Eye (tissue), 1 donor: ENCODE results near the gene HES3.
A peak's percentile ranks its signal among the peaks of the same experiment; 100 is the strongest.

Experiments
- DNase-seq: peaks from one replicate; pipeline ENCODE4 v3.0.0-alpha.2; 2015

HES3 gene

DNA sequence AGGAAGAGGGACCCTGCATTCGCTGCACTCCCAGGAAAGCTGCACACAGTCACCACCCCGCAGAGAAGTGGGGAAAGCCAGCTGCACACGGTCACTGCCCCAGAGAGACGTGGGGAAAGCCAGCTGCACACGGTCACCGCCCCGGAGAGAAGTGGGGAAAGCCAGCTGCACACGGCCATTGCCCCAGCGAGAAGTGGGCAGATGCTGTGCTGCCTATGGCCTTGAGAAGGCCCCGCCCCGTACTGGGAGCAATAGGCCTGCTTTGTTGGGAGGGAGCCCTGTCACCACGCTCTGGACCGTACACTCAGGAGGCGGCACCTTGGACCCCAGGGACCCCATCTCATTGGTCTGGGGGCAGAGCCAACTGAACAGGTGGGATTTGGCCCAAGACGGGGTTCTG lies 21.2 kb downstream of the HES3 start:
- no peak for DNase-seq

DNA sequence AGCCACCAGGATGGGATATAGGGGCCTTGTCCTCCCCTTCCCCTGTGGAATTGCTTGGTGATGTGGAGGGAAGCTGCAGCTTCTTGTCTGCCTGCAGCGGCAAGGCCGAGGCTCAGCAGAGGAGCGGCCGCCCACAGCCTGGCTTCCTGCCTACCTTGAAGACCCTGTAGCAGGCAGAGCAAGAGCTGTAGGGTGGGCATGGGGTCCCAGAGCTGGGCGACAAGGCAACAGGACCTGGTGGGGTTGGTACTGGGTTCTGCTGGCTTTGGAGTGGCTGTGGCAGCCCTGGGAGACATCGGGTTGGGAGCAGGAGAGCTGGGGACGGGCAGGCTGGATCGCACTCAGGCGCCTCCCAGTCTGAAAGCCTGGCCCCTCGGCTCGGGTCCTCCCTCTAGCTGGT lies 22.7 kb downstream of the HES3 start:
- DNase-seq: no peak

DNA sequence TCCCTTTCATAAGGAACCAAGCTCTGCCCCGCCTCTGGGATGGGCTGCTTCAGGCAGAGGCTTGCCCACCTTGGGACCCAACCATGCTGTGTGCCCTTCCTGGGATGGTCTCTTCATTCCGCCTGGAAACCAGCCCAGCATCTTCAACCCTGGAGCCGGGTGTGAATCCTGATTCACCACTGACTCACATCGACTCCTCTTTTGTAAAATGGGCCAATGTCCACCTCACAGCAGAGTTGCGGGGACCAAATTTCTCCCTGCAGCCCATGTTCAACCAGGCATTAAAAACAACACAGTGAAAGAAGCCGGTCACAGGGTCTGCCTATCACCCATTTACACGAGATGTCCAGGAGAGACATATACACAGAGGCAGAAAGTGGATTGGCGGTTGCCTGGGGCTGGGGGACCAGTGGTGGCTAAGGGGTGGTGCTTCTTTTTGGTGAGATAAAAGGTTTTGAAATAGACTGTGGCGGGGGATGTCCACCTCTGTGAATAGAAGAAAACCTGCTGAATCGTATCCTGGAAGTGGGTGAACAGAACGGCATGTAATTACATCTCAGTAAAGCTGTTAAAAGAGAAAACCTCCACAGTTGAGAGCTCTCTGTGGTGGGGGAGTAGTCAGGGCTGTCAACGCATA lies 23.8 kb downstream of the HES3 start:
- DNase-seq: no peak

DNA sequence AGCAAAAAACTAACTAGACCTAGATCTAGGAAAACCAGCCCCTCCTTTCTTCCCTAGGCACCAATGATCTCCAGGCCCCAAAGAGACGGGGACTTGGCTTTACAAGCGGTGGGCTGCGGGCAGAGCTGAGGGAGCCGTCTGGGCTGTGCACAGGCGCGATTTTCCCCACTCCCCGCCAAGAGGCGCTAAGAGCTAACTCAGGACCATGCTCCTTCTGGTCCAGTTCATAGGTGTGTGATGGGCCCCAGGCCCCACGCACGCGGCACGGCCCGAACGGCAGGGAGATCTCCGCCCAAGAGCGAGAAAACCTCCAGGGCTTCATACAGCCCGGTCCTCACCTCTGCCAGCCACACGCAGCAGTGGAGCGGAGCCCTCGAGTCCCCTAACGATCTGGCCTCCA lies 24.4 kb downstream of the HES3 start:
- peak; percentile 45 for DNase-seq

DNA sequence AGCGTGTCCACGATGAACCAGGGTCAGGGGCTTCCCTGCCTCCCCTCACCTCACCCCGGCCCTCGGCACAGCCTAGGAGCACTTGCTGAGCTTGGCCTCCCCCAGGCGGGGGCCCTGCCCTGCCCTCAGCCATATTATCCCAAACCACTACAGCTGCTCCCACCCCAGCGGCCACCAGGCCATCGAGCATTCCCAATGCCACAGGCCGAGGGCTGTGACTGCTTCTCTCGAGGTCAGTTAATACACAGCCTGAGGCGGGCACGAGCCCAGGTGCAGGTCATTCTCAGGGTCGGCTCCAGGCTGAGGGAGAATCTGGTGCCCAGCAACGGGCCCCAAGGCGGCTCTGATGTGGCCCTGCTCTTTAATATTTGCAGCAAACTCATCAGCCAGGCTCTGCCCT lies 25.3 kb downstream of the HES3 start:
- DNase-seq: no peak

DNA sequence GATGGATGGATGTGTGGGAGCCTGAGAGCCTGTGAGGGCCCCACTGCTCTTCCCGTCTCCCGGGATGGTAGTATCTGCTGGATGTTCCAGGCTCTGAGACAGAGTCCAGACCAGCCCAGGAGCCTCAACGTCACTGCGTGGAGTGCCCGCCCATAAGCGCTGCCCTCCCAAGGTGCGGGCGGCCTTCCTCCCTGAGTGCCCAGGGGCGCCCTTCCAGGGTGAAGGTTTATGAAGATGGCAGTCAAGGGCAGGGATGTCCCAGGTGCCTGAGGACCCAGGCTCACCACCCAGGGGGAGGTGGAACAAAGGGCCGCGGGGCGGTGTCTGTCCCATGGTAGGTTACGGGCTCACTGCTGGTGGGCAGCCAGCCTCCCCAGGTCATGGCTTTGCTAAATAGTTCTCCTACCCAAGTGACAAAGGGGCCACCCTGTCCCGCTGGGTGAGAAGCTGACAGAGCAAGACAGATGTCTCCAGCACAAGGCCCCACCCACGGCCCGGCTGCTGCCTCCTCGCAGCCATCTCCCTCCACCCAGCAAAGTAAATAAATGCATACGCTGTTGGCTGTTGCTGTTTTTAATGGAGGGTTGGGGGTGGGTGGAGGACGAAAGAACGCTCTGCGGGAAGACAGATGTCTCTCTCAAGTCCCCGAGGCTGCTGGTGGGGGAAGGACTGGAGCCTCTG lies 25.9 kb downstream of the HES3 start:
- DNase-seq: peak; percentile 58

DNA sequence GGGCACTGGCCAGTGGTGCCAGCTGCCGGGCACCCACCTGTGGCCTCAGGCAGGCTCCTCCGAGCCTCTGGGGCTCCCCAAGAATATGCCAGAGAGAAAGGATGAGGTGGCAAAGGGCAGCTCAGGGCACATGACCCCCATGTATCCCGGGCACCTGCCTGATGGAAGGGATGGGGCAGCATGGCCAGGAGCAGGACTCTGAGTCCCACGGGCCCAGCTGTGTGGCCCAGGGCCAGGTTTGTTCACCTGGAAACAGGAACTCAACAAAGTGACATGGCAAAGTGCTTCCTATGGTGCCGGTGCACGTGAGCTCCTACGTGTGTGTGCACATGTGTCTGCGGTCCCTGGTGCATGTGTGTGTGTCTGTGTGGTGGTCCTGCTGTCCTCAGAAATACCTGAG lies 26.4 kb downstream of the HES3 start:
- no peak for DNase-seq

DNA sequence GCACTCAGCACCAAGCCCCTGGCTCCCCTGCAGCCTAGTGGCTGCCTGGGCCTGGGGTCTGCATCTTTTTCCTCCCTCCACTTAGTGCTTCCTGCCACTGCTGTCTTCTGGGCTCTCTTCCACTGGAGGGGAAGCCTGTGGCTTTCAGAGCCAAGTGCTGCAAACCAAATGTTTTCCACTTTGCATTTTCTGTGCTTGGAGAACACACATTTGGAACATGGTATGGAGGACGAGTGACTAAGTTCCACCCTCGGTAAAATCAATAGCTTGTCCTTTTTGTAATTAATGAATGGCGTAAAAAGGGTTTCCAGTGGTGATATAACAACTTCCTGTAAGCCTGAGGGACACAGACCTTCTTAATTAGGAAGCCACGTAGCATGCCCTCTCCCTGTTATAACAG lies 27.0 kb downstream of the HES3 start:
- peak; percentile 66 for DNase-seq

DNA sequence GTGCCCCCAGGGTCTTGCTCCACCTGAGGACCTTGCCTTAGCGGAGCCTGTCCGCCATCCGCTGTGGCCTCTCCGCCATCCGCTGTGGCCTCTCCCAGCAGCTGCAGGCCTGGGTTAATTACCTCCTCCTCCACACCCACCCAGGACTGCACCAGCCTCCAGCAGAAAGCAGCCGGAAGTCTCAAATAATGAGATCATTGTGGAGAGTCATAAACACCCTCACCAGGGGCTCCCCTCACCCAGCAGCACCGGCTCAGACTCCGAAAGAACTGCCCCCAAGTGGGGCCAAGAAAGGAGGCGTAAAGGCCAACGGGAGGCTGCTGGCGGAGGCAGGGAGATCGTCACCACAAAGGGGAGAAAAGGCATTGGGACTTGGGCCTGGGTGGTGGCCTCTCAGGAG lies 27.6 kb downstream of the HES3 start:
- peak; percentile 73 for DNase-seq

DNA sequence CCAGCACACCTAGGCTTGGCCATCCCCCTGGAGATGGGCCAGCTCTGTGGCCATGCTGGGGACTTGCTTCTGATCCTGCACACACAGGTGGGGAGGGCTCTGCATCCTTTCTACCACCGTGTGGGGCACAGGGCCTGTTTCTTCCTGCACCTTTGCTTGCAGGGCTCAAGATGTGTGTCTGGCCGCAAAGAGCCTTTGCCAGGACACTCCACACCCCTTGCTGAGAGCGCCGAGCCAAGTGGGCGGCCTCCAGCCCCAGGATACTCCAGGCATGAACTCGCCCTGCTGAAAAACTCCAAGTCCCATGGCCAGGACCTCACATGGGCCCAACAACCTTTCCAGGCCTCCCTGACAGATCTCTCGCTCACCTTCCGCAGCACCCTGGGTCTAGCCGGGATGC lies 28.5 kb downstream of the HES3 start:
- no peak for DNase-seq

DNA sequence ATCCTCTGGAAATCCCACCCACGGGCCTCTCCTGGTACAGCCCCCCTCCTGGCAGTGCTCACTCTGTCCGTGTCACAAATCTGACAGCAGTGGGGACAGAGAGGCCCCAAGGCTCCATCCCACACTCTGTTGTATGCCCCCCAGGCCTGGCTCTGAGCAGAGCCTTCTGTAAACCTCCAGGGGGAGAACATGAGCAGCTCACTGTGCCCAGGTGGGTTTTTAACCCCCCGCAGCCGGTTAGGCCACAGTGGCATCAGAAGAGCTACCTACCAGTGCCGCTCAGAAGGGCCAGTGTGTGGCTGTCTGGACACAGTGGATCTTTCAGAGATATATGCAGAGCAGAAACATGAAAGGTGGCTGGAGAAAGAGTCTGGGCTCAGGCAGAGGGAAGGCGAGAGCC lies 28.9 kb downstream of the HES3 start:
- no peak for DNase-seq

DNA sequence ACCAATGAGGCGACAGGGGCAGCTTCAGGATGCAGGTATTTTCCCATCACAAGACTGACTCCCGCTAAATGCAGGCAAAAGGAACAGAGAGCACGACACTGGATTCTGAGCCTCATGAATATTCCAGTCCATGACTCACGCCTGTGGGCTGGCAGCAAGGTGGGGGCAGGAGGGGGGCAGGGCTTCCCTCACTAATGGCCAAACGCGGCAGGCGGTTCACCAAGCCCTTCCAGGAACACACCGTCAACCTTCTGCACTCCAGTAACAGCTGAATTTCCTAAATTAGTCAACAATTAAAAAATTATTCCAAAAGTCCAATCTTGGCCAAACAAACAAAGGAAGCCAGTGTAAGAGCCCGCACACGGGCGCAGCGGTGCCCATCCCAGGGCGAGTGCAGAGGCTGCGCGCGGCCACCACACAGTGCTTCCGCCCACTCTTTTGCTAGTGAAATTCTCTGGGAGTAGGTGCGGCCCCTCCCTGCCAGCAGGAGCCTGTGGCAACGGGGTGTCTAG lies 29.5 kb downstream of the HES3 start:
- no peak for DNase-seq

DNA sequence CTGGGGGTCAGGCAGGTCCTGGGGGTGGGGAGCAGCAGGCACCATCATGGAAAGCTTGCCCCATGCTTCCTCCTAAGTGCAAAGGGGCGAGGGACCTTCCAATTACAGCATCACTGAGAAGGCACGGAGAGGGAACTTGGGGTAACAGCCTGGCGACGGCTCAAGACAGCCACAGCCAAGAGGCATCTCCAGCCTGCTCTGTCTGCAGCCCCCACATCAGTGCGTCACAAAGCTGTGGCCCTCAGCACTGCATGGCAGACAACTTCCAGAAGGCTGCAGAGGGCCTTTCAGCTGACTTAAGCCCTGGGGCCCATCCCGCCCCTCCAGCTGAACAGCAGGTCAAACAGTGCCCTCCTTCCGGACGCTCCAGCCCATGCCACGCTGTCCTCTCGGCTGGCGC lies 30.1 kb downstream of the HES3 start:
- no peak for DNase-seq

DNA sequence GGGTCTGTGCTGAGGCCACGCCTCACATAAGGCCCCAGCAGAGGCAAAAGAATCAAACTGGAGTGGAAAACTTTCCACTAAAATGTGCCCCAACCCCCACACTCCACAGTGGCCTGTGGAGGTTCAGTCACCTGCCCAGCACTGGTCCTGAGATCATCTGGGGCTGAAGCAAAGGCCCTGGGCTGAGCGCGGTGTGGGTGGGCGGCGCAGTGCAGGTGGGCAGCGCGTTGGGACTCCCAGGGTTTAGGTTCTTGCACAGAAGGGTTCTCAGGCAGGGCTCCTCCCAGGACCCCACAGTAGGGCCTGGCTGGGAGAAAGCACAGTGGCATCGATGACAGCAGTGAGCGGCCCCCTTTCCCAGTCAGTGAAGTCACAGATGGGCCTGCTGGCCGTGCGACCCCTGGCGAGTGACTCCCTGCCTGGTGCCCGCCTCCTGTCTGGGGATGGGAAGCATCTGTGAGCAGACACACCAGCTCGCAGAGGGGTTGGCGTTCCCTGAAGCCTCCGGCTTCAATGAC lies 30.7 kb downstream of the HES3 start:
- DNase-seq: no peak

DNA sequence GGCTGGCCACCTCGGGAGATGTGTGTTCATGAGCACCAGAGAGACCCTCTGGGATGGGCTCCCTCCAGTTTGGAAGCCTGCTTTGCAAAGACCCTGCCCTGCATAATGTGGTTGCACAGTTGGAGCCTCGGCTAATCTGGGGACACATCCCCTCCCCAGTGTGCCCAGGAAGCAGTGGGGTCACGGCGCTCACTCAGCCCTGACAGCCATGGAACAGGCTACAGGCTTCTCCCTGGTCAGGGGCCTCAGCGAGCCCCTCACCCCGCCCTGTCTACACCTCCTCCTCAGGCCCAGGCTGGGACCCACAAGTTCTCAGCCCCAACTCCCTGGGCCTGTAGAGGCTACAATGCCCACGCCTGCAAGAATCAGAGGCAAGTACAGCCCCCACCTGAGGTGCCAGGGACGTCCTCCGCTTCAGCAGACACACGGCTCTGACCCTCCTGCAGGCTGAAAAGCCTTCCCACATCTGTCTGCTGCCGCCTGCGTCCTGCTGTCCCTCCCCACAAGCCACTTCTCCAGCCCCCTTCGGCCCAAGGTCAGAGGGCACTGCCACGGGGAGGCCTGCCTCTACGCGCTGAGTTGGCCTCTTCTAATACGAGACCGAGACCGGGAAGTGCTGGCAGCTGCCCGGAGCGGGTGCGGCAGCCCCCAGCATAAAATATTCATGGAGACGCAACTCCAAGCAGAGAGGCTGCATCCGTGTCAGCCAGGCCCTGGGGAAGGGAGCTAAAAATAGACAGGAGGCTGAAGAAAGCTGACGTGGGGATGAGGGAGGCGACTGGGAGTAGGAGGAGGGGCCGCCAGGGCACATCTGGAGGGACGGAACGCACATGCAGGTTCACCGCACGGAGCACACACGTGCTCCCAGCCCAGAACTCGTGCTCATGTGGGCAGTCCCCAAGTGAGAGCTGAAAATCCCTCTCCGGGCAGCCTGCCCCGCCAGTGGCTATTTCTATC lies 32.1 kb downstream of the HES3 start:
- DNase-seq: peak; percentile 93

DNA sequence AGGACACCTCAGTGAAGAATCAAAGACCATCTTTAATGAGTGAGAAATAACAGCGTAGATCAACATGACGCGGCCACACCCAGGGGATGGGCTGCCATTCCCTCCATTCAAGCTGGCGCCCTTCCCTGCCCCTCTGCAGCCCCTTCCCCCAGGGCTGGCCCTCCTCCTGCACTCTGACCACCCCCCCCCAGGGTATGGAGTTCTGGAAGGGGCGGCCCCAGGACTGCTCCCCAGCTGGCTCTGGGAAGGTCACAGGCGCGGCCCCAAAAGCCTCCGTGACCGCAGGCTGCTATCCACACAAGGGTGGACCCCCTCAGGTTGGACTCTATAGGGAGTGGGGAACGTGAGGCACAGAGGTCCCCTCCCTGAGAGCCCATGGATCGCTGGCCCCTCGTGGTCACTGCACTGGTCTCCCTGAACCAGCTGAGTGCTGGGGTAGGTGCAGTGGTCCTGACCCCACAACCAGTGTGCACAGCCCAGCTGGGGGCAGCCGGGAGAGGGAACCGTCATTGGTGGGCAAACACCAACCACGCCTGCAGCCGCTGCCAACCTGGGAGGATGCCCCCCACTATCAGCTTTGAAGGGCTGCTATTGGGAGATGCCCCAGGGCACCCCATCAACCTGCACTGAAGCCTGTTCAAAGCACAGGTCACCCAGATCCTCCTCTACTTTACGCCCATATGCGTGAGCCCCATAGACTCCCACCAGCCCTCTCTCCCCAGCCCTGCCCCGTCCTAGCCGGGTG lies 33.0 kb downstream of the HES3 start:
- no peak for DNase-seq

DNA sequence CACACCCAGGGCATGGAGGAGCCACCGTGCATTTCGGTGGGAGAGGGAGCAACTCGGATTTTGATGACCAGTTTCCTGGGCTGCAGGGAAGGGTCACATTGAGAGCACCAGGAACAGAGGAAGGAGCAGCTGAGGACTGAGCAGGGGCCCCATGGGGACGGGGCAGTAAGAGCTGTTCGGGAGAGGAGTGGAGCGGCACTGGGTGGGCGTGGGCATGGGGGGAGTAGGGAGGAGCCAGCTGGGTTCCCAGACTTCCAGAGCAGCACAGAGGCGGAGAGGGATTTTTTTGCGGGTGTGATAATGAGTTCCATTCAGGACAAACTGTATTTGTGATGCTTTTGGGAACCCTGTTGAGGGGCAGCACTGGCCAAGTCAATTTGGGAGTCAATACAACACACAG lies 34.3 kb downstream of the HES3 start:
- no peak for DNase-seq

DNA sequence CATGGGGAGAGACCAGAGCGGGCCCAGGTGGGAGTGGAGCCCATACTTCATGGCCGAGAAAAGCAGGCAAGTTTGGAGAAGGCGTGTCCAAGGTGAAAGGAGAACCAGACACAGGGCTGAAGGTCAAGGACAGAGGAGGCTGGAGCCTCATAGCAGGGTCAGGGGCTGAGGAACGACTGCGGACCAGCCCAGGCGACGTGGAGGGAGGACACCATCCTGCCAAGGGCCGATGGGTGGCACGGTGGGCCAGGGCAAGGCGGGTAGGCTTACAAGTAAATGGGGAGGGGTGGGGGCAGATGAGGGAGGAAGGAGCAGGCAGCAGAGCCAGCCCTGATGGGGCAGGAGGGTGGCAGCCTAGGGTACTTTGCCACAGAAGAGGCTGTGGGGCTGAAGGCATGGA lies 35.1 kb downstream of the HES3 start:
- no peak for DNase-seq

DNA sequence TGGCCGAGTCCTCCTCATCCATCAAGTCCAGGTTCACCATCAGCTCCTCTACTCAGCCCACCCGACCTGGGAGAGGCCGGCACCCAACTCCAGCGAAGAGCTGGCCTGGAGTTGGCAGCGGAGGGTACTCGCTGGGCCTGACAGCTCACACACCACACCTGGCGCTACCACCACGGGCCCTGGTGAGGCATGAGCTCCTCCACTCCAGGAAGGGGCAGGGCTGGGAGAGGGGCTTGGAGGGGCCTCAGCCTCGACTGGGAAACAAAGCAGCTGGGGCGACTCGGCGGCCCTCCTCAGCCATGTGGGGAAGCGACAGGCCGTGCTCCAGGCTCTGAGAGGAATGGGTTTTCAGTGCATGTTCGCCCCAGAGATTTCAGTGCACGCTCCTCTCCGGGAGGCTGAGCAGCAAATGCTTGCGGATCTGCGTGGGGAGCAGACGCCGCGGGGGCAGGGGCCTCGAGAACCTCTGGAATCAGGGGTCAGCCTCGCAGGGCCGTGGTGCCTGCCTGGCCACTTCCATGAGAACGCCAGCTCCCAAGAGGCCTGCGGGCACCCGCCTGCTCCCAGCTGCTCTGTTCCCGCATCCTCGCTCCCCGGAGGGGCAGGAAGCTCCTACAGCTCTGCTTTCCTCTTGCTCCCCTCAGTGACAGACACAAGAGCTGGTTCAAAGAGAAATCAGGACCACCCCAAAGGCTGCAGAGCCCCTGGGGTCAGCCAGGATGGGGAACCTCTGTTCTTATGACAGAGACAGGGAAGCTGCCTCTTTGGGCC lies 35.8 kb downstream of the HES3 start:
- DNase-seq: no peak

DNA sequence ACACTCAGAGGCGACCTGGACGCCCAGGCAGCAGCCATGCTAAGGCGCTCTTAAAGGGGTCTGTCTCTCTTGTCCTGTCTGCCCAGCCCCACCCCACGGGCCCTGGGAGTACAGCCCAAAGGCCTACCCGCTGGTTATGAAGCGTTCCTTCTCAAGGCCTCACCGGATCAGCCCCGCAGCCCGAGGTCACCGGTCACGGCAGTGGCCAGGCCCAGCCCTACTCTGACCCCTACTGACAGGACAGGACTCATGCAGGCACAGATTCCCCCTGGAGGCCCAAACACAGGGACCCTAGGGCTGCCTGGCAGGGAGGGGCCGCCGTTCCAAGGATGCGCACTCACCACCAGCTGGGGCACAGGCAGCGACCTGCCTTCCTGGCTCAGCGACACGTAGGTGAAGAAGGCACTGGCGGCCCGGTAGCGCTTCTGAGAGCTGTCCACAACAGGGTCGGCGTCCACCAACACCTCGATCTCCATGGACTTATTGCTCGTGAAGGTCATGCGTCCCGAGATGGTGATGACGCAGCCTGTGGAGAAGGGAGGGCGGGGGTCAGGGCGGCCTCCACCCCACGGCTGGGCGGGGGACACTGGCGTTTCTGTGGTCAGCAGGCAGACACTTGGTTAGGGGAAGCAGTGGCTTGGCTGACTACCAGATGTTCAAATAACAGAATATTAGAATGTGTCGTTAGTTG lies 36.9 kb downstream of the HES3 start:
- DNase-seq: peak; percentile 49
